HG03025 (cell line): Measurements from ENCODE around the gene ACSF2.

Source experiments
- ATAC-seq: cut with Tn5 transposase; IDR thresholded peaks from one replicate; pipeline ENCODE4 v1.9.1; 2021; ENCODE audit warnings: mild to moderate bottlenecking, moderate library complexity; ENCODE audit not compliant: unreplicated experiment, low FRiP score

ACSF2 gene

GRCh38 chr17:50437409-50437808 is 11.4 kb downstream of the ACSF2 start:
- no peak for ATAC-seq

GRCh38 chr17:50439008-50439407 is 13.0 kb downstream of the ACSF2 start:
- no peak for ATAC-seq

GRCh38 chr17:50440172-50440837 is 14.3 kb downstream of the ACSF2 start:
- ATAC-seq, result no peak

GRCh38 chr17:50440838-50441829 is 15.1 kb downstream of the ACSF2 start:
- no peak for ATAC-seq

- no peak for ATAC-seq
These were observed 17.5 kb downstream of the ACSF2 start for GRCh38 chr17:50443505-50443974.

GRCh38 chr17:50444841-50445715 is 19.1 kb downstream of the ACSF2 start:
- no peak for ATAC-seq

GRCh38 chr17:50445730-50446325 is 19.8 kb downstream of the ACSF2 start:
- no peak for ATAC-seq

- no peak for ATAC-seq
These were observed 22.0 kb downstream of the ACSF2 start for GRCh38 chr17:50447870-50448595.

- no peak for ATAC-seq
These were observed 22.6 kb downstream of the ACSF2 start for GRCh38 chr17:50448643-50449042.

GRCh38 chr17:50451943-50452629 is 26.1 kb downstream of the ACSF2 start:
- ATAC-seq, result no peak

- no peak for ATAC-seq
These were observed 26.7 kb downstream of the ACSF2 start for GRCh38 chr17:50452630-50453300.

- ATAC-seq, result no peak
These were observed 27.9 kb downstream of the ACSF2 start for GRCh38 chr17:50453901-50454300.

GRCh38 chr17:50457621-50458020 is 31.6 kb downstream of the ACSF2 start:
- ATAC-seq, result no peak

- no peak for ATAC-seq
These were observed 32.3 kb downstream of the ACSF2 start for GRCh38 chr17:50458270-50458669.

- no peak for ATAC-seq
These were observed 33.0 kb downstream of the ACSF2 start for GRCh38 chr17:50458701-50459676.

GRCh38 chr17:50459756-50460155 is 33.7 kb downstream of the ACSF2 start:
- ATAC-seq, result no peak

- ATAC-seq, result no peak
These were observed 35.0 kb downstream of the ACSF2 start for GRCh38 chr17:50460831-50461526.
